ENCODE results near the gene FILIP1L.
"Not testable (repeated sequence)": the region's sequence is repeated elsewhere in the genome, so short reads cannot be mapped to it uniquely, and the experiment has no call there.

FILIP1L gene

DNA sequence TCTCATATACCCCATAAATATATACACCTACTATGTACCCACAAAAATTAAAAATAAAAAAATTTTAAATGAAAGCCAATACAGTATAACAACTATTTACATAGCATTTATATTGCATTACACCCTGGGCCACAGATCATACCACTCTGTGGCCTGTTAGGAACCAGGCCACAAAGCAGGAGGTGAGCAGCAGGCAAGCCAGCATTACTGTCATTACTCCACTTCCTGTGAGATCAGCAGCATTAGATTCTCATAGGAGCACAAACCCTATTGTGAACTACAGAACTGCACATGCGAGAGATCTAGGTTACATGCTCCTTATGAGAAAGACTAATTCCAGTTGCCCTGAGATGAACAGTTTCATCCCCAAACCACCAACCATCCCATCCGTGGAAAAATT lies 17.4 kb downstream of the FILIP1L start:
- DNase-seq, result no peak

DNA sequence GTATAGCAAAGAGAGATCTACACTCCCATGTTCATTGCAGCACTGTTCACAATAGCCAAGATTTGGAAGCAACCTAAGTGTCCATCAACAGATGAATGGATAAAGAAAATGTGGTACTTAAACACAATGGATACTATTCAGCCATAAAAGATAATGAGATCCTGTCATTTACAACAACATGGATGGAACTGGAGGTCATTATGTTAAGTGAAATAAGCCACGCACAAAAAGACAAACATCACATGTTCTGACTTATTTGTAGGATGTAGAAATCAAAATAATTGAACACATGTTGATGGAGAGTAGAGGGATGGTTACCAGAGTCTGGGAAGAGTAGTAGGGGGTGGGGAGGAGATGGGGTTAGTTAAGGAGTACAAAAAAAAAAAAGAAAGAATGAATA lies 18.0 kb downstream of the FILIP1L start:
- not testable (repeated sequence) for DNase-seq

DNA sequence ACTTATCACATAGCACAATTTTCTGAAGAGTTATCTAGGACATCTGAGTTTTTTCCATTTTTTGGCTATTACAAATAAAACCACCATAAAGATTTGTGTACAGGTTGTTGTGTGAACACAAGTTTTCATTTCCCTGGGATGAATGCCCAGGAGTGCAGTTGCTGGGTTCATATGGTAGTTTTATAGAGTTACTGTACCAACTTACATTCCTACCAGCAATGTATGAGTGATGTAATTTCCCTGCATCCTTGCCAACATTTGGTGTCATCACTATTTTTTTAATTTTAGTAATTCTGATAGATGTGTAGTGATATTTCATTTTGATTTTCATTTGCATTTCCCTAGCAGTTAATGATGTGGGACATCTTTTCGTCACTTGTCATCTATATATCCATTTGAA lies 20.5 kb downstream of the FILIP1L start:
- no peak for DNase-seq

DNA sequence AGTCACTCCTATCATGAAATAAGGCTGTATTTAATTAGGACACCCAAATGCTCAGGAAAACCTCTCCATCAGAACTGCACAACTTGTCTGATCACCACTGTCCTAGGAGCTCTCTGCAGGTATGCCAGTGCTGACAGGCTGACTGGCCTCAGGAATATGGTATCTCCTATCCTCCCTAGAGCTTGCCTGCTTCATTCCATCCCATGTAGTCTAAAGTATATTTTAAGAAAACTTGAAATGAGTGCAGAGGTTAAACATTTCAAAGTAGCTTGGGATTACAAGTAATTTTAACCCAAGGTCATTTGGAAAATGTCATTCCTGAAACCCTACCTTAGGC lies 23.7 kb downstream of the FILIP1L start:
- no peak for DNase-seq

DNA sequence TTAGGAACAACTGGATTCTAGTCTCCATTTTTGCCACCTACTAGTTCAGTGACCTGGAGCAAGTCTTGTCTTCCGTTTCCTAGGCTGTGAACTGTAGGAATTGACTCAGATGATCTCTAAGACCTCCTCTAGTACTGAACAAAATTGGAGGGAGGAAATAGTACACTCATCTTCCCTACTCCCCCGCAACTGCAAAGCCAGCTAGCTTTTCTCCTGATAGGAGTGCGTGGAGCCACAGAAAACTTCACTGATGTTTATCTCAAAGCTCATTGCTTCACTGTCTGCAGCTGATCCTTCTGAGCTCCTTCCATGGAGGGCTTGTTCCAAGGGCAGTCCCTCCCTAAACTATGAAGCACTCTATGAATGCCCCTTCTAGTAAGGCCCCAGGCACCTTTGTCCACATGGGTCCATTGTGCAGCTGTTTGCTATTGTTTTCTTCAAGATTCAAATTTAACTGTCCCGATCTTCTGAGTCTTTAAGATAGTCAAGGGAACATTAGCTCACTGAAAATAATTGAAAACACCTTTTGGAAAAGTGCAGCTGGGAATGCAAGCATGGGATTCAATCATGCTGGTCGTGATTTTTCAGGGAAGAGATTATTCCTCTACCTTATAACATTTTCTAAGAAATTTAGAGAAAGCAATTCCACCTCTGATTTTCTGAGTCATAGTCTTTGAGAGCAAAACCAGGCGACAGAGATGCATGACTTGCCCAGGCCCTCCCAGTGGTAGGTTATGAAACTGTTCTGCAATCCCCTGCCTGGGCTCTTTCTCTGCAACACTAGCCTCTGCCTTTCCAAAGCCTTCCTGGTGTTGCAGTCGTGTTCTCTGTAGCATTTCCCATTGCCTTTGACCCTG lies 24.3 kb downstream of the FILIP1L start:
- DNase-seq, result peak; percentile 9

DNA sequence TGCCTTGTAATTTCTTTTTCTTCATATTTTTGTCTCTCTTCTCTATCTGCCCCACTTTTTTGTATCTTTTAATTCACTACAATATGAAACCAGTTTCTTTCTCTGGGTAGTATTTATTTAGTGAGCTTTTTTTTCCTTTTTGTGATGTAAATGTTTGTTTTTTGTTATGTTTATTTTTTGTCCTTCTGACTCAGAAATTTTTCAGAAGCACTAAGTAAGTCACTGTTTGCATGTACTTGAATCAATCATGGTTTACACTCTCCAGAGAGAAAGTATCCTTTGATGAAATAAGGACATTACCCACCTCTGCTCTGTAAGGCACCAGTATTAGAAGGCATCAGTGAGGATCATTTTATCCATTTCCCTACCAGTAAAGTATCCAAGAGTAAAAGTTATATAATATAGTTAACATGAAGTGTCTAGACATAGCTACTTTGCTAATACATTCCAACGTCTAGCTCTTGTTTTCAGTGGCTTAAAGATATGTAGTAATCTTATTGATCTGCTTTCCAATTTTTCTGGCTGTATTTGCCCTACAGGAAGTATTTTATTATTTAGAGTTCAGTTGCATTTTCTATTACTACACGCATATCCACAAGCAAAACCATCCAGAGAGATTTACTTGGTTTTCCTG lies 25.4 kb downstream of the FILIP1L start:
- DNase-seq, result no peak

DNA sequence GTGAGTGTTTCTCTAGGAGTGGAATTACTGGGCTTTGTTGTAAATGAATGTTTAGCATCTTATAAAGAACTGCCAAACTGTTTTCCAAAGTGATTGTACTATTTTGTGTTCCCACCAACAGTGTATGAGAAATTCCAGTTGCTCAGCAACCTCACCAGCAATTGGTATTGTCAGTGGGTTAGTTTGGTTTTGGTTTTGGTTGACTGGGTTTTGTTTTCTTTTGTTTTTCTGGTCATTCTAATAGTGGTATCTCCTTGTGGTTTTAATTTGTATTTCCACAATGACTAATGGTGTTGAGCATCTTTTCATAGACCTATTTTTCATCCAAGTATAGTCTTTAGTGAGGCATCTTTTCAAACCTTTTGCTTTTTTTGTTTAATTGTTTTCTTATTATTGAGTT lies 27.1 kb downstream of the FILIP1L start:
- DNase-seq, result no peak

DNA sequence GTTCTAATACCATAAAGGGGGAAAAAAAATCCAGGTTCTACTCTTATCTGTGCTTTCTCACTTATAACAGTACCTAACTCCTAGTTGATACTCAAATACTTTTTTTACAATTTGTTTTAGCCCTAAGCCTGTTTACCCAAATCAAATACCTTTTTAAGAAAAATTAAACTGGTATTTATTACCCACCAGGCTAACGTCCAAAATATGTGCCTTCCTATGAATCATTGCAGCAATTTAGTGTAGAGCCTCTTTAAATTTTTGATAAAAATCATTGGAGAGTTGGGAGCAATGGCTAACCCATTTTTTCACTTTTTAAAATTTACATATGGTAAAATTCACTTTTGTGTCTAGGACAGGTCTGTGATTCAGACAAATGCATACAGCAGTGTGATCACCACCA lies 27.9 kb downstream of the FILIP1L start:
- no peak for DNase-seq

DNA sequence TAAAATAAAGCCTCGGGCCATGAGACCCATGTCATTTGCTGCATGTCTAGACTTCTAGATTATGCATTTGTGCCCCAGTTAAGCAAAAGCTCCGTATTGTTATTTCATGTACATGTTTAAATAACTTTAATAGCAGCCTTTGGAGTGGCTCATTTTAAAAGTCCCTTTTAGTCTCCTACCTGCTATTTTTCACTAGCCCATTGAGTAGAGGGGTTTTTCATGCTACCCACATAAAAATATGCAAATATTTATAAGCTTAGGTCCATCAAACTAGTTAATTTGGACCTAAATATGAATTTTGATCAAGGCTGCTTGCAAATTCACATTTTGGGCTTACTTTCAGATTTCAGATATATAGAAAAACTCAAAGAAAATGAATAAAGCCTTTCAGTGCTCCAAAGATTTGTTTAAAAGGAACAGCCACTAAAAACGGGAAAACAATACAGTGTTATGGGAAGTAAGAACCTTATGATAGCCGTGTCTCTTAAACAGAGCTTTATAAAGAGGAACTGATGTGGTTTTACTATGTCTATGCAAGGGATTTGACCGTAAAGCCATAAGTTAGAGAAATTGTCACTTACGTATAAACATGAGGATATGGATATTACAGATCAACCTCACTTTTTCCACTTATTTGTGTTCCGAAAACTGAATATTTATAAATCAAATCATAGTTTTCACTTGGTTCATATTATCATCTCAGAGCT lies 30.0 kb downstream of the FILIP1L start:
- DNase-seq, result no peak

DNA sequence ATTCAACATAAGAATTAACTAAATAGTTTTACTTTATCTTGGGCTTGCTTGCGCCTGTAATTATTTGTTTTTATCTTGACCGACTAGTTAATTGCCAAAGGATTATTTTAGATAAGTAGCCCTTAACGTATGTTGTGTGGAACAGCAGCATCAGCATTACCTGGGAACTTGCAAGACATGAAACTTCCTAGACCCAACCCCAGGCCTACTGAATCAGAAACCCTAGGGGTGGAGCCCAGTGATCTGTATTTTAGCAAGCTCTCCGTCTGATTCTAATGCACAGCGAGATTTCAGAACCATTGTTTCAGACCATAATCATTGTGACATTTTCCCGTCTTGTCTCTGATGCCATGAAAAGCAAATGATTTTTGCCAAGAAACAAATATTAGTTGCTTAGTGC lies 31.1 kb downstream of the FILIP1L start:
- DNase-seq, result no peak

DNA sequence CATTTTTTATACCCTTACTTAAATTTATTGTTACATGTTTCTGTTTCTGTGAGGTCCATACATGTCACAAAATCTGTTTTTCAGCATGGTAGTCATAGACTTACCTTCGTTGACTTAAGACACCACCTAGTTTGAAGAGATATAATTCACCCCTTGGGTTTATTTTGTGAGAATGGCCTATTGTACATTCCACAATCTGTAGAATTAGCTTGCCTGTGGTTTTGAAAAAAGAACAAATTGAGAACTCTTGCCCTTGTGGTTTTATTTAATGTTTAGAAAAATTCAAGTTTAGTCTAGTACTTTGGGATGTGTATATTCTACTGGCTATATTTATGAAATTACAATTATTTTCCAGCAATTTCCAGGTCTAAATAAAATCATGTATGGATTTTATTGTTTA lies 31.6 kb downstream of the FILIP1L start:
- no peak for DNase-seq

DNA sequence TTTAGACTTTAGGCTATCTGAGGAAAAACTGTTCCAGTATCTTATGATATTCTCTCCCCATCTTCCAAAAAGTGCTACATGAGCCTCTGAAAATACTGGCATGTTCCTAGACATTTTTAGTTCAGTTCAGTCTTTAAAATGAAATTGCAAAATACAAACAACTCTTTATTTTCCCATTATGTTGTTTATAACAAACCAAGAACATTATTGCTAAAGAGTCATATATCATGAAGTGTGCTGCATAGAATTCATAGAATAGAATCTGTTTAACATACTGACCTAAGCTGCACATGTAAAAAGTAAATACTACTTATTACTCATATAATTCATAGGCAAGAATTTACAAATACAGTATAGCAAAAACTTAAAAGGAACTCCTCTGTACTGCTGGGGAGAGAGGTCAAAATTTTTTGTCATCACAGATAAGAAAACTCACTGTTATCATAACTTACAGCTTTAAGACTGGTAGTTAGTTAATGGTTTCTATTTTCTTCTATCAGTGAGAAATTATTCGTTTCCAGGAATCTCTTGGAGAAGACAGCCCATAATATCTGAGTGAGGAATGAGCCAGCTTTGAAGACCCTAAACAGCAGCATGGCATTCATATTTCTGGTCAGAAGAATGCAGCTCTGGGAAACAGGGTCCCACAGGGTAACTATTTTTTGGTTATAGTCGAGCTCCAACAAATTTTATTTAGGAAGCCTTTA lies 32.2 kb downstream of the FILIP1L start:
- no peak for DNase-seq

DNA sequence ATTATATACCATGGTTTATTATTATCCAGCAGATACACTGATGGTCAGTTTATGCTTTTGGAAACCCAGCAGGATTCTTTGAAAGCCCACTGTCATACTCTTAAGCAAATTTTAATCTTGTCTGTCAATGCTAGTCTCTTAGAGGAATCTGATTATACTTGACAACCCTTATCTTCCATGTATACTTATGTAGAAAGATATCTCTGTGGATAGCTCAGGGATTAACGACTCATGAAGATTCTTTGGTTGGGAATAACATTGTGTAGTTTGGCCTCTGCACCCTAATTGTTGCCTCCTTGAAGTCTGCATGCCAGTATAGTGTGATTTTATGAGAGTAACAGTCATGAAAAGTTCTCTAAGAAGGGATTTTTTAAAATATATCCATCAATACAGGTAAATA lies 33.0 kb downstream of the FILIP1L start:
- DNase-seq, result no peak

DNA sequence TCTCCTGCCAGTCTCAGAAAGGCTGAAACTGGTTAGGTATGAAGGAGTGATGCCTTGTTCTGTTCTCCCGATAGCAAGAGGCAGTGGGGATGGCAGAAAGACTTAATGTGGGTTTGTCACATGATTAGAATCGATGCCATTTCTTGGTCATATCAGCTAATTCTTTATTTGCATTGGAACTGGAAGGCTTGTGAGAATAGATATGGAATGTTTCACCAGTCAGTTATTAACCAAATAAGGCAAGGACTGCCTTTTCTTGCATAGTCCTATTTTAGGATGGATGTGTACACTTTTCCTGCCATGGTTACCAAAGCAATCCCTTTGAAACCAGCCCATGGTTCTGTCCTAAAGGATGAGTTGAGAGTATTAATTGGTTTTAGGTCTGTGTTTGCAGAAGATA lies 33.7 kb downstream of the FILIP1L start:
- no peak for DNase-seq

DNA sequence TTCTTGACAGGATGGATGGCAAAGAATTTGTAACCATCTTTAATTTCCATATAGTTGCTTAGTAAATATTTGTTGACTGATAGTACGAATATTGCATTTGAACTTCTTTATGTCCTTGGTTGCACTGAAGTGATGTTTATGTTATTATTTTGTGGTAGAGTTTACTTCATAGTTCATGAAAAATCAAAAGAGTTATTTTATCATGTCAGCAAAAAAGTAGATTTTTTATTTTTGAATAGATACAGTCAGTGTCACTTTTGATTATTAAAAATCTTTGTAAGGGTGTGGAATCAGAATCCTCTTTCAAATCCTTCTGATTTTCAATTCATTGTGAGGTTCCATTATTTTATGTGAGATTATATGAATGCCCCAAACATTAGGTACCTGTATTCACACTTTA lies 35.0 kb downstream of the FILIP1L start:
- DNase-seq, result no peak

DNA sequence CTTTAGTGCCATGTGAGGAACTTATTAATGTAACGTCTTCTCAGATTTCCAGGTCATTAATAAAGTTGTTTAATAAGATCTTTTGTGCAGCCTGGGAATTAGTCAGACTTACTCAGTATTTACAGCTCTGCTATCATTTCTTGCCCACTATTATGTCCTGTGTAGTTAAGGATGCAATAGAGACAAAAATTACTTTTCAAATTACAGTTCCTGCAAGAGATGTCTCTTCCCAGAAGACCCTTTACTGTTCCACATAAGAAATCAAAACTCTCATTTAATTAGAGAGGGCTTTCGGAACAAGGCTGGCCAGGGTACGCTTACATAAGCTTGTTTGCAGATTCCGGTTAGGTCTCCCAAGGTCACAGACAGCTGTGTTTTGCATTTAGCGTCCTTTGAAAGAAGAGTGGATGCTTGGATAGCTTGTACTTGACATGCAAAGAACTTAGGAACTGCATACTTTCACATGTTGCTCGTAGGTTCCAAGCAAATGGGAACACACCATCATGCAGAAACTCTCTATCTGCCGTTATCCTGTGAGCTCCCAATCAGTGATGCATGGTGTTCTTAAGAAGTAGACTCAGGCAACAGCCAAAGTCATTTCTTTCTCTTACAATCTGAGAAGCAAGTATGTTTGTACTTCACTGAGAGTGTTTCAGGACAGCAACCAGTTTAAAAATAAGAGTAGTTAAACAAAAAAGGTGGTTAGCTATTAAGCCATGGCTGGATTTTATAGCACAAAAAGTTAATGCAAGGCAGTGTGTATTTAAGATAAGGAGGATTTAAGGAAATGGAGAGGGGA lies 37.4 kb downstream of the FILIP1L start:
- DNase-seq, result no peak

DNA sequence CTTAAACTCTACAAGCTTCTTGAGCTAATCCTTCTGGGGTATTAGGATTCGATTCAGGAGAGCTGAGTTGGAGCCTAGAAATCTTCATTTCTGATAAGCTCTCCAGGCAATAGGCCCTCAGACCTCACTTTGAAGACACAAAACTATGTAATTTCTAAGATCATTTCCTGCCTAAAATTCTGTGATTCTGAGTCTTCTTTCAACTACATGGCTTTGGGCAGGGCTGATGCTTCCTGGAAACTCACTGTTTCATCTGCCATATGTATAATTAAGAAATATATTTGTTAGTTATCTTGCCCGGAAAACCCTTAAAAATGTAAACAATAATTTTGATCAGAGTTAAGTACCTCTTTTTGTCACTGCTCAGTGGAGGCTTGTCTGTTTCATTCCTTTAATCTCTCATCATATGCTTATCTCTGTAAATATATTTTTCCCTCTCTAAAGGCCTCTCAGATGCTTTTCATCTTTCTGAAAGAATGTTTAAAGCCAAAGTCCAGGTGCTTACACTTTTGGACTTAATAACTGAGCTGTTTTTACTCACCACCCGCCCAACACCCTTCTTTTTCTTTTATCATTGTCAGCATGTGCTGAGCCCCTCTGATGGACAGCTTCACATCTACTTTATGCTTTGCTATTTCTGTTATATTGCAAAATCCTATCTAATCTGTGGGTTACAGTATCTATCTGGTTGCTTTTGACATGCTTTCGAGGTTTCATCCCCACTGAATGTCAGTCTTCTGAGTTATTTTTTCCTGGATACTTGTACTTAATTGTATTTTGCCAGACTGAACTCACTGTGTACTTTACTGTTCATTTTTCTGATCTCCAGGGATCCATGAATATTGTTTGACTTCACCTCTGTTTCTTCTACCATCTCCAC lies 38.2 kb downstream of the FILIP1L start:
- no peak for DNase-seq

DNA sequence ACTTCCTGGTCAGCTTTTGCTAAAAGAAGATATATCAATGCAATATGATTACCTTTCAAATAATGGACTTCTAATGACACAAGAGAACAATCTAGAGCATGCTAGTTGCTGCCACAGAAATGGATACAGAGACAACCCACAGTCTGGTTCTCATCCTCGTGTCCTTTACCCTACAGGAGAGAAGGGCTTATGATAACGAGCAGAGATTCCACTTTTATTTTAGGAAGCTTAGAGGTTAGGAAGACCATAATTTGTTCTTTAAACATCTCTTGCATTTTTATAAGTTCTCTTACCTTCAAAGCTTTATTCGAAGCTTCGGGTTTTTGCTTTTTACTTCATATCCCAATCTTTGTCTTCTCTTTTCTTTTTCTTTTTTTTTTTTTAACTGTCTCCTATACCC lies 39.1 kb downstream of the FILIP1L start:
- DNase-seq, result no peak

DNA sequence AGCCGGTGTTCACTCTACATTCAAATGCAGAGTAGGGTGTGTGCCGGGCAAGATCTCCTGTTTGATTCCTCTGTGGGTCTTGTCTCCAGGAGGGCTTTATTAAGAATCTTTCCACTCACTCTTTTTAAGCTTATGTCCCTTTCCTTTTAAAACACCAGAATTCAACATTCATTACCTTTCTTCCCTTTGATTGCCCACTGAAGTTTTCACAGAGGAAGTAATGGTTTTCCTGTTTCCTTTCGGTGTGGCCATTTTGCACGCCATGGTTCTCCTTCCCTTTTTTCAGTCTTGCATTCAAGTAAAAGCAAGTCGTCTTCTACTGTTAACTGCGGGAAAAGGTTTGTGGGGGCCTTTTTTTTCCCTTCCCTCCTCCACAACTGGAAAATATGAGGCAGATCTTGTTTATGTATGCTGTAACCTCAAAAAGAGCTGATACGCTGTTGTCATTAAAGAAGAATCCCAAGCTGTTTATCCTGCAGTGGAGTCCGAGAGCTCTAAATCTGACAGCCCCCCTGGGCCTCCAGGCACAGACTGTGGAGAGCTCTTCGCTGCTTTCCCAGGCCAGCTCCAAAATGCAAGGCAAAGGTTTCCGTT lies 40.5 kb downstream of the FILIP1L start:
- no peak for DNase-seq

DNA sequence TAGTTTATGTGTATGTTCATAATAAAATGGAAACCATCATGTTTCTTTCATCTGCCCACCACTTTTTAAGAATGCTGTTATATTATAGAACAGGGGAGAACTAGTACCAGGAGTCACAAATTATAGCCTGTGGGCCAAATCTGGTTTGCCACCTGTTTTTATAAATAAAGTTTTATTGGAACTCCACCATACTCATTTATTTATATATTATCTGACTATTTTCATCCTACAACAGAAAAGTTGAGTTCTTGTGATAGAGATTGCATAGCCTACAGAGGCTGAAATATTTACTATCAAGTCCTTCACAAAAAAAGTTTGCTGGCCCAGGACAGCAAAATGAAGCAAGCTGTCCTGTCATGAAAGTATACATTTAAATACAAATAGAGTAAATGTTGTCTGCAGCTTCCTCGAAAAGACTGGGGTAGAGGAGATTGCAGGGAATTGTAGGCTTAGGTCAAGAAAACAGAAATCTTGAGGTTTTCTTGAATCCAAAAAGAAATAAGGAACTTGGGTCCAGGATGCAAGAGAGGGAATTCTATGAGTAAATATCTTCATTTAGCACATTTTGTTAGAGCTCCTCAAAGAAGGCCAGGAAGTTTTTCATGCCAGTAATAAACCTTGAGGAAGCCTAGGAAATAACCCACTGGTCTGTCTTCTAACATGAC lies 41.1 kb downstream of the FILIP1L start:
- no peak for DNase-seq
